Activated CD8-positive, alpha-beta T cell treated with anti-CD3 and anti-CD28 coated beads for 36 hours (primary cell): ENCODE results near the gene SVOP. TPM values are rescaled to one million over a fixed set of nuclear protein-coding genes. Genes with fewer than 3 reads are reported as not detected.

ENCODE experiments used
- ATAC-seq: fragments of 200-7000 bp; cut with Tn5 transposase; one replicate; pipeline ENCODE4 v1.10.0; 2021; ENCODE audit warnings: mild to moderate bottlenecking, moderate library complexity
- CTCF ChIA-PET: fragments of 350-600 bp; sonication (Branson Sonifier 250); formaldehyde crosslinking; loops from one replicate; lab custom pipeline; 2021; ENCODE audit warnings: antibody characterized with exemption; lab: Charles Lee
- POLR2A ChIA-PET: fragments of 350-600 bp; sonication (Branson Sonifier 250); formaldehyde crosslinking; loops from one replicate; lab custom pipeline; 2021; ENCODE audit warnings: antibody characterized with exemption; lab: Charles Lee
- DNase-seq: peaks from one replicate; pipeline ENCODE4 v3.0.0-alpha.2; 2020
- H3K27ac Mint-ChIP-seq: one replicate; pipeline ENCODE4 v1.8.0; 2021; ENCODE audit warnings: mild to moderate bottlenecking, mixed read lengths
- H3K27me3 Mint-ChIP-seq: one replicate; pipeline ENCODE4 v1.8.0; 2021; ENCODE audit warnings: mixed read lengths
- H3K36me3 Mint-ChIP-seq: one replicate; pipeline ENCODE4 v1.8.0; 2021; ENCODE audit warnings: low read depth, mixed read lengths
- H3K4me1 Mint-ChIP-seq: one replicate; pipeline ENCODE4 v1.8.0; 2021; ENCODE audit warnings: low read depth, mixed read lengths
- H3K4me3 Mint-ChIP-seq: one replicate; pipeline ENCODE4 v1.8.0; 2021; ENCODE audit warnings: mild to moderate bottlenecking, moderate library complexity, mixed read lengths
- H3K9me3 Mint-ChIP-seq: one replicate; pipeline ENCODE4 v1.8.0; 2021; ENCODE audit warnings: mixed read lengths
- intact Hi-C: fragments of 100-400 bp; cut with micrococcal nuclease; formaldehyde crosslinking; loops from one replicate; pipeline ENCODE4 v1.10.0; 2022
- total RNA-seq, 2 experiments: library from RNA; stranded (reverse); gene quantifications; one replicate each; pipeline ENCODE4 v1.2.3, GENCODE V29; 2021
- TF ChIP-seq, protein P1 (sequence below): fragments of 200-600 bp; IDR thresholded peaks from one replicate; pipeline ENCODE4 v1.8.0; 2022; ENCODE audit warnings: antibody characterized with exemption, mild to moderate bottlenecking

The SVOP gene
- total RNA-seq, 2 experiments from 2014 or later, result not detected

DNA sequence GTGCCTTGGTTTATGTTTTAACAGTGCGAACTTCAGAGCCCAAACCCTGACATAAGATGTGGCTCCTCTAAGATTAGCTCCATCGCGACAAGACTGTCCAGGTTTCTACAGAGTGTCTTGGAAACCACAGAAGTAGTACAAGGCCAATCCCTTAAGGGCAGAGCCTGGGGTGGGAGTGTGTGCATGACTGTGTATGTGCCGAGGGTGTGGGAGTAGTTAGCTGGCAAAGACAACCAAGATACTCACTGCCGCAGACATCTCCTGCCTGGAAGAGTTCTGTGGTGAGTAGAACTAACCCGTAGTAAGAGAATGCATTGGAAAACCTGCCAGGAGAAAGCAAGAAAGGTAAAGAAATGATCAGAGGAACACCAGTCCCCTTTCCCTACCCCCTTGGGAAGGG is 86.9 kb downstream of the SVOP start:
- TF ChIP-seq, protein P1, sequence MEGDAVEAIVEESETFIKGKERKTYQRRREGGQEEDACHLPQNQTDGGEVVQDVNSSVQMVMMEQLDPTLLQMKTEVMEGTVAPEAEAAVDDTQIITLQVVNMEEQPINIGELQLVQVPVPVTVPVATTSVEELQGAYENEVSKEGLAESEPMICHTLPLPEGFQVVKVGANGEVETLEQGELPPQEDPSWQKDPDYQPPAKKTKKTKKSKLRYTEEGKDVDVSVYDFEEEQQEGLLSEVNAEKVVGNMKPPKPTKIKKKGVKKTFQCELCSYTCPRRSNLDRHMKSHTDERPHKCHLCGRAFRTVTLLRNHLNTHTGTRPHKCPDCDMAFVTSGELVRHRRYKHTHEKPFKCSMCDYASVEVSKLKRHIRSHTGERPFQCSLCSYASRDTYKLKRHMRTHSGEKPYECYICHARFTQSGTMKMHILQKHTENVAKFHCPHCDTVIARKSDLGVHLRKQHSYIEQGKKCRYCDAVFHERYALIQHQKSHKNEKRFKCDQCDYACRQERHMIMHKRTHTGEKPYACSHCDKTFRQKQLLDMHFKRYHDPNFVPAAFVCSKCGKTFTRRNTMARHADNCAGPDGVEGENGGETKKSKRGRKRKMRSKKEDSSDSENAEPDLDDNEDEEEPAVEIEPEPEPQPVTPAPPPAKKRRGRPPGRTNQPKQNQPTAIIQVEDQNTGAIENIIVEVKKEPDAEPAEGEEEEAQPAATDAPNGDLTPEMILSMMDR, result no peak
- H3K36me3 Mint-ChIP-seq, result no peaks in the 10 kb centered on the region
- no peak overlapping the region for H3K27ac Mint-ChIP-seq
- no peak overlapping the region for H3K4me3 Mint-ChIP-seq
- POLR2A ChIA-PET, result no interaction called here
- ATAC-seq (no peak), DNase-seq (no peak)
- peaks cover 4% of the 10 kb centered on the region for H3K27me3 Mint-ChIP-seq
- no peaks in the 10 kb centered on the region for H3K9me3 Mint-ChIP-seq
- intact Hi-C loops, result no loop called here
- peaks cover 2% of the 10 kb centered on the region for H3K4me1 Mint-ChIP-seq
- CTCF ChIA-PET, result interaction anchor here (0.5 to 1.6 kb wide), 3 partner anchors 17 to 38 kb away, joined by 3 to 7 read pairs (median 5); no protein-coding TSS in a partner anchor

DNA sequence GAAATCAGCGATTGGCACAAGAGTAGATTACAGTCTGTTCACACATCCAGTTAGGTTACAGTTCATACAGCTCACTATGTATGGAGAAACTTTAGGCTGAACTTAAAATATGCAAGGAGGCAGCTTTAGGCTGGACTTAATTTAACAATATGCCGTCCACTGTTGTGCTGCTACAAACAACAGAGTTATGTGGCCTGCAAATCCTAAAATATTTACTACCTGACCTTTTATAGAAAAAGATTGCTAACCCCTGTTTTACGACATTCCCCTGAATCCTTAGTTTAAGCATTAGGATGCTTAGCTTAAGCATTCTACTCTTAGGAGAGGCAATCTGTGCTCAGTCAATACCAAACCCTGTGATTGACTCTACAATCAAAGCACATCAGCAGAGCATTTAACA is 90.1 kb downstream of the SVOP start:
- intact Hi-C loops, result no loop called here
- DNase-seq (no peak), ATAC-seq (no peak)
- Mint-ChIP-seq H3K9me3 (no peaks in the 10 kb centered on the region), H3K4me1 (peaks cover 2% of the 10 kb centered on the region), H3K4me3 (no peak overlapping the region), H3K27ac (no peak overlapping the region), H3K36me3 (no peaks in the 10 kb centered on the region), H3K27me3 (no peaks in the 10 kb centered on the region)
- CTCF ChIA-PET, result interaction anchor here (1.6 kb wide), 1 partner anchor 20 kb away, joined by 5 read pairs; no protein-coding TSS in a partner anchor
- TF ChIP-seq, protein P1, result no peak
- POLR2A ChIA-PET, result no interaction called here

DNA sequence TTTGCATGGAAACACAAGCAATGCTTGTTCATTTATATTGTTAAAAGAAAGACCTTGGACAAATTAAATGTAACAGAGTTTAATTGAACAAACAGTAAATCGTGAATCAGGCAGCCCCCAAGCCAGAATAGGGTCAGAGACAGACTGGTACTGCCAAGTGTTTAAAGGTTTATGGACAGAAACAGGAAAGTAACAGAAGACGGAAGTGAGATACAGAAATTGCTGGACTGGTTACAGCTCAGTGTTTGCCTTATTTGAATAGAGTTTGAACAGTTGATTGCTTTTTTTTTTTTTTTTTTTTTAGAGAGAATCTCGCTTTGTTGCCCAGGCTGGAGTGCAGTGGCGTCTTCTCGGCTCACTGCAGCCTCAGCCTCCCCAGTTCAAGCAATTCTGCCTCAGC is 90.7 kb downstream of the SVOP start:
- no peak for DNase-seq
- Mint-ChIP-seq H3K4me1 (peaks cover 2% of the 10 kb centered on the region), H3K27ac (no peak overlapping the region), H3K36me3 (no peaks in the 10 kb centered on the region), H3K9me3 (no peaks in the 10 kb centered on the region), H3K27me3 (no peaks in the 10 kb centered on the region), H3K4me3 (no peak overlapping the region)
- POLR2A ChIA-PET, result no interaction called here
- no peak for ATAC-seq
- intact Hi-C loops, result no loop called here
- CTCF ChIA-PET, result interaction anchor here (1.6 kb wide), 1 partner anchor 21 kb away, joined by 5 read pairs; no protein-coding TSS in a partner anchor
- TF ChIP-seq, protein P1, result no peak

DNA sequence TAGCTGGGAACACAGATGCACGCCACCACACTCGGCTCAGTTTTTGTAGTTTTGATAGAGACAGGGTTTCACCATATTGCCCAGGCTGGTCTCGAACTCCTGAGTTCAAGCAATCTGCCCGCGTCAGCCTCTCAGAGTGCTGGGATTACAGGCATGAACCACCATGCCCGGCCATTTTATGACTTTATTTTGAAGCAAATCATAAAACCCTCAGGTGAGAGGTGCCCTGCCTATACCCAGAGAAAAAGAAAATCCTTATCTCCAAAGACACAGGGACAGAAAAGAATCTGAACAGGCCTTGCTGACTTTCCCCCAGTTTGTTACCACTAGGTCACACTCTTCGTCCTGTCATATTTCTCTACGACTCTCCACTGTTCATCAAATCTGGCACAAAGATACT is 92.2 kb downstream of the SVOP start:
- ATAC-seq (no peak), DNase-seq (no peak)
- Mint-ChIP-seq H3K27me3 (no peaks in the 10 kb centered on the region), H3K27ac (no peak overlapping the region), H3K36me3 (no peaks in the 10 kb centered on the region), H3K4me3 (no peak overlapping the region), H3K4me1 (no peaks in the 10 kb centered on the region), H3K9me3 (no peaks in the 10 kb centered on the region)
- CTCF ChIA-PET, result no interaction called here
- intact Hi-C loops, result no loop called here
- TF ChIP-seq, protein P1, result no peak
- POLR2A ChIA-PET, result interaction anchor here (1.1 kb wide), 1 partner anchor 45 kb away, joined by 3 read pairs; no protein-coding TSS in a partner anchor

DNA sequence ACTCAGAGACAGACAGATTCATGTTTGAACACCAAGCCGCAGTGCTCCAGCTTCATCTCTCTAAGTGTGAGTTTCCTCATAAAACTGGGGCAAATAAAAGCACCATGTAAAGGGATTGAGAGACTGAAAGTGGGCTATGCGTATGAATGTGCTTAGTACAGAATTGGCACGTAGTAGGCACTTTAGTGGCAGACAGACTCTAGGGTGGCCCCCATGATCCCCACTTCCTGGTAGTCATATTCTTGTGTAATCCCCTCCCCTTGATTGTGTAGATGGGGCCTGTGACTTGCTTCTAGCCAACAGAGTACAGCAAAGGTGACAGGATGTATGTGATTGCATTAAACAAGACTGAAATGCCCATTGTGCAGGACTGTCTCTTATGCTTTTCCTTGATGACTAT is 98.0 kb downstream of the SVOP start:
- Mint-ChIP-seq H3K27me3 (no peaks in the 10 kb centered on the region), H3K4me3 (no peak overlapping the region), H3K36me3 (no peaks in the 10 kb centered on the region), H3K9me3 (peaks cover 2% of the 10 kb centered on the region), H3K27ac (no peak overlapping the region), H3K4me1 (no peaks in the 10 kb centered on the region)
- TF ChIP-seq, protein P1, result no peak
- no peak for ATAC-seq
- intact Hi-C loops, result no loop called here
- ChIA-PET POLR2A (no interaction called here), CTCF (no interaction called here)
- no peak for DNase-seq
